Lung (tissue), 12 donors: ENCODE data around the gene ADAMTS2. TPM values are rescaled to one million over a fixed set of nuclear protein-coding genes. Genes with fewer than 3 reads are reported as not detected.

ENCODE experiments used
- ATAC-seq: fragments of 200-7000 bp; cut with Tn5 transposase; one replicate; pipeline ENCODE4 v1.9.1; 2020; ENCODE audit warnings: moderate number of reproducible peaks; ENCODE audit not compliant: insufficient read depth, low FRiP score
- DNase-seq, 3 donors: peaks; one replicate each; pipeline ENCODE4 v3.0.0-alpha.2; 2013 to 2017
- H3K27ac ChIP-seq, 2 donors: one replicate each; pipeline ENCODE4 v1.5.1; 2013; ENCODE audit warnings: mild to moderate bottlenecking in 2 of 2, moderate library complexity in 2 of 2, control low read depth in 1 of 2, inconsistent platforms in 1 of 2, low read depth in 1 of 2, low read length in 1 of 2
- H3K27me3 ChIP-seq, 3 donors: one replicate each; pipeline ENCODE4 v1.5.1; 2013; ENCODE audit warnings: low read length in 2 of 3; ENCODE audit not compliant: control insufficient read depth in 3 of 3, insufficient read depth in 3 of 3
- H3K36me3 ChIP-seq, 4 donors: one replicate each; pipeline ENCODE4 v1.5.1; 2013; ENCODE audit warnings: low read length in 4 of 4, mild to moderate bottlenecking in 1 of 4, moderate library complexity in 1 of 4; ENCODE audit not compliant: control insufficient read depth in 4 of 4, insufficient read depth in 4 of 4
- H3K4me1 ChIP-seq, 5 donors: one replicate each; pipeline ENCODE4 v1.5.1; 2013; ENCODE audit warnings: low read length in 5 of 5, mild to moderate bottlenecking in 2 of 5, moderate library complexity in 1 of 5; ENCODE audit not compliant: control insufficient read depth in 5 of 5, insufficient read depth in 5 of 5
- H3K4me3 ChIP-seq: one replicate; pipeline ENCODE4 v1.5.1; 2013; ENCODE audit warnings: mild to moderate bottlenecking, control low read depth, moderate library complexity
- H3K9ac ChIP-seq, 2 donors: one replicate each; pipeline ENCODE4 v1.5.1; 2013; ENCODE audit warnings: low read length in 2 of 2, control low read depth in 1 of 2; ENCODE audit not compliant: insufficient read depth in 1 of 2
- H3K9me3 ChIP-seq, 4 donors: one replicate each; pipeline ENCODE4 v1.5.1; 2013; ENCODE audit warnings: low read length in 3 of 4, mild to moderate bottlenecking in 1 of 4, moderate library complexity in 1 of 4; ENCODE audit not compliant: control insufficient read depth in 4 of 4, insufficient read depth in 3 of 4
- CTCF ChIP-seq: IDR thresholded peaks from 2 replicates; pipeline ENCODE4 v1.5.1; 2012; ENCODE audit warnings: mild to moderate bottlenecking; ENCODE audit errors: control extremely low read depth, extremely low read depth
- WGBS, 2 donors: extraction: QIAGEN DNeasy Blood & Tissue Kit; methylation state at CpG; one replicate each; pipeline ENCODE4 v1.1.7; 2013; 5-methylcytosine and 5-hydroxymethylcytosine counted together
- polyA plus RNA-seq, 2 donors: library from polyadenylated mRNA; stranded (reverse); fragments of 200-250 nt; gene quantifications; one replicate each; pipeline ENCODE4 v1.2.1, GENCODE V29; 2013
- total RNA-seq, 2 donors: library from RNA; depleted of rRNA in 1 of 2; stranded (reverse); fragments of >200 nt in 1 of 2; gene quantifications; one replicate each; pipeline ENCODE4 v1.2.1, GENCODE V29; 2014 to 2021
- donor health status: control.
- donor health status: control.
- donor health status: Bipolar disorder and iron deficiency.
- donor health status: healthy.
- donor health status: DM: yes; HTN: yes; CAD: no.

Gene ADAMTS2
- total and polyA plus RNA-seq, 4 donors, result 9.3 to 45.5 (median 28.7) TPM

GRCh38 chr5:179089502-179089901, 255.8 kb downstream of the ADAMTS2 start:
- no peak for DNase-seq
- WGBS, 2 donors, result 79 to 88% methylated on average over 2 of the region's 2 CpGs
- TF ChIP-seq CTCF, result no peak
- Histone ChIP-seq H3K36me3 (no peaks in the 10 kb centered on the region), H3K4me1 (no peaks in the 10 kb centered on the region), H3K9ac (no peak overlapping the region), H3K9me3 (peaks cover 8 to 58% (median 30%) of the 10 kb centered on the region in 4 donors), H3K27me3 (no peaks in the 10 kb centered on the region), H3K4me3 (no peak overlapping the region), H3K27ac (no peak overlapping the region)
- ATAC-seq, result no peak

- no peak for TF ChIP-seq CTCF
- H3K9me3 ChIP-seq, result peaks cover 40 to 86% (median 70%) of the 10 kb centered on the region in 4 donors
- DNase-seq (no peak), ATAC-seq (no peak)
- H3K27ac ChIP-seq, result no peak overlapping the region
- no peak overlapping the region for H3K4me3 ChIP-seq
- no peak overlapping the region for H3K9ac ChIP-seq
- 95 to 96% methylated on average over 4 of the region's 4 CpGs for WGBS, 2 donors
- no peaks in the 10 kb centered on the region for H3K4me1 ChIP-seq
- H3K27me3 ChIP-seq, result no peaks in the 10 kb centered on the region
- peaks cover 24 to 57% (median 48%) of the 10 kb centered on the region in 4 donors for H3K36me3 ChIP-seq
Measured at GRCh38 chr5:179080724-179081123, 264.5 kb downstream of the ADAMTS2 start.

- peaks cover 25 to 62% (median 53%) of the 10 kb centered on the region in 4 donors for H3K36me3 ChIP-seq
- no peak overlapping the region for H3K4me3 ChIP-seq
Measured at GRCh38 chr5:179079165-179079987, 265.9 kb downstream of the ADAMTS2 start.

More at GRCh38 chr5:179079165-179079987, 265.9 kb downstream of the ADAMTS2 start:
- no peak for ATAC-seq
- Histone ChIP-seq H3K27me3 (no peaks in the 10 kb centered on the region), H3K4me1 (no peaks in the 10 kb centered on the region), H3K9ac (no peak overlapping the region), H3K9me3 (peaks cover 36 to 78% (median 61%) of the 10 kb centered on the region in 4 donors), H3K27ac (no peak overlapping the region)
- DNase-seq, result no peak
- no peak for TF ChIP-seq CTCF
- 98% methylated on average over 11 of the region's 11 CpGs for WGBS, 2 donors
